ENCODE measurements around the gene SBSN.

Gene SBSN

GRCh38 chr19:35517342-35517741 is 10.8 kb downstream of the SBSN start:
- no peak for DNase-seq
- Histone ChIP-seq H3K9me3 (ENCODE audit: control insufficient read depth, low read length) (no peaks in the 10 kb centered on the region), H3K27ac (ENCODE audit: insufficient read depth, low read length, poor library complexity, severe bottlenecking) (no peak overlapping the region), H3K27me3 (replicated peaks; ENCODE audit: control insufficient read depth, insufficient read depth, low read length, poor library complexity, severe bottlenecking) (no peaks in the 10 kb centered on the region), H3K4me1 (ENCODE audit: control insufficient read depth, insufficient read depth, low read length, poor library complexity, severe bottlenecking) (no peaks in the 10 kb centered on the region), H3K36me3 (ENCODE audit: control insufficient read depth, insufficient read depth, low read length) (no peaks in the 10 kb centered on the region), H3K4me3 (ENCODE audit: insufficient read depth, low read depth, low read length, poor library complexity, severe bottlenecking) (no peak overlapping the region)

- Histone ChIP-seq H3K9me3 (ENCODE audit: control insufficient read depth, low read length) (no peaks in the 10 kb centered on the region), H3K4me1 (ENCODE audit: control insufficient read depth, insufficient read depth, low read length, poor library complexity, severe bottlenecking) (no peaks in the 10 kb centered on the region), H3K36me3 (ENCODE audit: control insufficient read depth, insufficient read depth, low read length) (no peaks in the 10 kb centered on the region), H3K27me3 (replicated peaks; ENCODE audit: control insufficient read depth, insufficient read depth, low read length, poor library complexity, severe bottlenecking) (no peaks in the 10 kb centered on the region), H3K4me3 (ENCODE audit: insufficient read depth, low read depth, low read length, poor library complexity, severe bottlenecking) (no peak overlapping the region), H3K27ac (ENCODE audit: insufficient read depth, low read length, poor library complexity, severe bottlenecking) (no peak overlapping the region)
- DNase-seq, result no peak
These were observed 11.8 kb downstream of the SBSN start for GRCh38 chr19:35516310-35516709.

DNA sequence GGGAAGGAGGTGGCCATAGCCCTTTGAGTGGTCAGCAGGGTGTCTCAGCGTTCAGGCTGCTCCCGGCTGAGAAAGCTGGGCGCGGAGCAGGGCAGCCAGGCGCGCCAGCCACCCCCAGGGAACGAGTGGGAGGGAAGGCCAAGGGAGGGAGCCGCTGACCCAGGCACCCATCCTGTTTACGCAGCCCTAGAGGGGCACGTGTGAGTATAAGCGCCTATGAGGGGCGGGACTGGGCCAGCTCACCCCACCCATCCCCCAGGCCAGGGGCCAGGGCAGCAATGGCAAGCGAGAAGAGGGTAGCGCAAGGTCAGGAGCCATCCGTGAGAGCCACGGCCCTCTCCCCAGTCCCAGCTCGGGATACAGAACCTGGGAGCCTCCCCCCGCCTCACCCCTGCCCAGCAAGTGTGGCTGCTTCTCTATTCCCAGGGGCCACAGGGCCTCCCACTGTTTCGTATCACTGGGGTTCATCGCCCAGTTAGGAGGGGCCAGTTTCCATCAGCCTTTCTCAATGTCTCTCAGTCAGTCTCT is 13.8 kb downstream of the SBSN start:
- Histone ChIP-seq H3K27me3 (replicated peaks; ENCODE audit: control insufficient read depth, insufficient read depth, low read length, poor library complexity, severe bottlenecking) (no peaks in the 10 kb centered on the region), H3K4me3 (ENCODE audit: insufficient read depth, low read depth, low read length, poor library complexity, severe bottlenecking) (no peak overlapping the region), H3K9me3 (ENCODE audit: control insufficient read depth, low read length) (no peaks in the 10 kb centered on the region), H3K36me3 (ENCODE audit: control insufficient read depth, insufficient read depth, low read length) (no peaks in the 10 kb centered on the region), H3K27ac (ENCODE audit: insufficient read depth, low read length, poor library complexity, severe bottlenecking) (no peak overlapping the region), H3K4me1 (ENCODE audit: control insufficient read depth, insufficient read depth, low read length, poor library complexity, severe bottlenecking) (peaks cover 13% of the 10 kb centered on the region)
- no peak for DNase-seq

- Histone ChIP-seq H3K27me3 (replicated peaks; ENCODE audit: control insufficient read depth, insufficient read depth, low read length, poor library complexity, severe bottlenecking) (no peaks in the 10 kb centered on the region), H3K27ac (ENCODE audit: insufficient read depth, low read length, poor library complexity, severe bottlenecking) (no peak within 1 kb of the TSS), H3K9me3 (ENCODE audit: control insufficient read depth, low read length) (no peaks in the 10 kb centered on the region), H3K4me1 (ENCODE audit: control insufficient read depth, insufficient read depth, low read length, poor library complexity, severe bottlenecking) (peaks cover 16% of the 10 kb centered on the region), H3K36me3 (ENCODE audit: control insufficient read depth, insufficient read depth, low read length) (no peaks in the 10 kb centered on the region), H3K4me3 (ENCODE audit: insufficient read depth, low read depth, low read length, poor library complexity, severe bottlenecking) (no peak within 1 kb of the TSS)
- DNase-seq, result no peak
These were observed 14.4 kb downstream of the SBSN start, which contains the start of gene DMKN for GRCh38 chr19:35513628-35514281. DMKN (minus strand) TSS chr19:35513649; CDS start chr19:35513475, 174 bp downstream.

- no peak overlapping the region for H3K4me3 ChIP-seq (ENCODE audit: insufficient read depth, low read depth, low read length, poor library complexity, severe bottlenecking)
- no peaks in the 10 kb centered on the region for H3K27me3 ChIP-seq (replicated peaks; ENCODE audit: control insufficient read depth, insufficient read depth, low read length, poor library complexity, severe bottlenecking)
- peaks cover 16% of the 10 kb centered on the region for H3K4me1 ChIP-seq (ENCODE audit: control insufficient read depth, insufficient read depth, low read length, poor library complexity, severe bottlenecking)
- DNase-seq, result no peak
- H3K36me3 ChIP-seq (ENCODE audit: control insufficient read depth, insufficient read depth, low read length), result no peaks in the 10 kb centered on the region
- H3K9me3 ChIP-seq (ENCODE audit: control insufficient read depth, low read length), result no peaks in the 10 kb centered on the region
- H3K27ac ChIP-seq (ENCODE audit: insufficient read depth, low read length, poor library complexity, severe bottlenecking), result no peak overlapping the region
These were observed 15.1 kb downstream of the SBSN start for GRCh38 chr19:35512831-35513627.

DNA sequence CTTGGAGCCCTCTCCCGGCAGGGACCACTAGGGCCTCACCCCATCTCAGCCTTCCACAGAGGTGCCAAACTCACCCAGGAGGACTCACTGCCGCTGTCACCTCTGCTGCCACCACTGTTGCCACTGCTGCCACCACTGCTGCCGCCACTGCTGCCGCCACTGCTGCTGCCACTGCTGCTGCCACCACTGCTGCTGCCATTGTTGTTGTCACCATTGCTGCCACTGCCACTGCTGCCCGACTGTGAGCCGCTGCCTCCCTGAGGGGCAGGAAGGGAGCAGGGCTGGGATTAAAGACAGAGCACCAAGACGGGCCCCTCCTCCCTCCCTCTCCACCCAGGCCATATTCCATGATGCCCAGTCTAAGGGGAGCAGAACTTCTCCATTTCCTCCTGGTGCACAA is 16.8 kb downstream of the SBSN start:
- no peaks in the 10 kb centered on the region for H3K27me3 ChIP-seq (replicated peaks; ENCODE audit: control insufficient read depth, insufficient read depth, low read length, poor library complexity, severe bottlenecking)

DNA sequence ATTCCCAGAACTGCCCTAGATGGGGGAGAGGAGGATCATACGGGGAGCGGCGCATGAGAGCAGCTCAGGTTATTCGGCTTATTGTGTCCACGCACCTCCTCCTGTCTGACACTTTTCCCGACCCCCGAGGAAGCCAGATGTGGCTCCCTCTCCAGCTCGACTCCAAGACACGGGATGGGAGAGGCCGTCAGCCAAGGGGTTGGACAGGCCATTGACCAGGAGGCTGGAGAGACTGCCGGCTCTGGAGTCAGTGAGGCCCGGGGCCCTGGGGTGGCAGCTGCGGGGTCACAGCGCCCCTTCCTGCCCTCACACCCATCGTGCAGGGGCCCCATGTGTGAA is 17.5 kb downstream of the SBSN start:
- Histone ChIP-seq H3K4me3 (ENCODE audit: insufficient read depth, low read depth, low read length, poor library complexity, severe bottlenecking) (peak overlapping the region; percentile 56), H3K27ac (ENCODE audit: insufficient read depth, low read length, poor library complexity, severe bottlenecking) (no peak overlapping the region), H3K36me3 (ENCODE audit: control insufficient read depth, insufficient read depth, low read length) (no peaks in the 10 kb centered on the region), H3K27me3 (replicated peaks; ENCODE audit: control insufficient read depth, insufficient read depth, low read length, poor library complexity, severe bottlenecking) (no peaks in the 10 kb centered on the region), H3K4me1 (ENCODE audit: control insufficient read depth, insufficient read depth, low read length, poor library complexity, severe bottlenecking) (peaks cover 16% of the 10 kb centered on the region), H3K9me3 (ENCODE audit: control insufficient read depth, low read length) (no peaks in the 10 kb centered on the region)
- DNase-seq, result no peak

More for the DNA sequence above, 16.8 kb downstream of the SBSN start:
- H3K27ac ChIP-seq (ENCODE audit: insufficient read depth, low read length, poor library complexity, severe bottlenecking), result no peak overlapping the region
- H3K4me1 ChIP-seq (ENCODE audit: control insufficient read depth, insufficient read depth, low read length, poor library complexity, severe bottlenecking), result peaks cover 16% of the 10 kb centered on the region
- DNase-seq, result no peak
- H3K9me3 ChIP-seq (ENCODE audit: control insufficient read depth, low read length), result no peaks in the 10 kb centered on the region
- H3K36me3 ChIP-seq (ENCODE audit: control insufficient read depth, insufficient read depth, low read length), result no peaks in the 10 kb centered on the region
- H3K4me3 ChIP-seq (ENCODE audit: insufficient read depth, low read depth, low read length, poor library complexity, severe bottlenecking), result no peak overlapping the region

- H3K9me3 ChIP-seq (ENCODE audit: control insufficient read depth, low read length), result no peaks in the 10 kb centered on the region
- no peaks in the 10 kb centered on the region for H3K36me3 ChIP-seq (ENCODE audit: control insufficient read depth, insufficient read depth, low read length)
- DNase-seq, result peak; percentile 38 to 58 (median 42)
- H3K27ac ChIP-seq (ENCODE audit: insufficient read depth, low read length, poor library complexity, severe bottlenecking), result no peak overlapping the region
- peaks cover 16% of the 10 kb centered on the region for H3K4me1 ChIP-seq (ENCODE audit: control insufficient read depth, insufficient read depth, low read length, poor library complexity, severe bottlenecking)
- peak overlapping the region; percentile 56 for H3K4me3 ChIP-seq (ENCODE audit: insufficient read depth, low read depth, low read length, poor library complexity, severe bottlenecking)
- H3K27me3 ChIP-seq (replicated peaks; ENCODE audit: control insufficient read depth, insufficient read depth, low read length, poor library complexity, severe bottlenecking), result no peaks in the 10 kb centered on the region
These were observed 18.1 kb downstream of the SBSN start for GRCh38 chr19:35509861-35510625.

- H3K9me3 ChIP-seq (ENCODE audit: control insufficient read depth, low read length), result no peaks in the 10 kb centered on the region
- H3K27ac ChIP-seq (ENCODE audit: insufficient read depth, low read length, poor library complexity, severe bottlenecking), result no peak overlapping the region
- no peak for DNase-seq
- no peaks in the 10 kb centered on the region for H3K36me3 ChIP-seq (ENCODE audit: control insufficient read depth, insufficient read depth, low read length)
- peak overlapping the region; percentile 56 for H3K4me3 ChIP-seq (ENCODE audit: insufficient read depth, low read depth, low read length, poor library complexity, severe bottlenecking)
- peaks cover 16% of the 10 kb centered on the region for H3K4me1 ChIP-seq (ENCODE audit: control insufficient read depth, insufficient read depth, low read length, poor library complexity, severe bottlenecking)
- no peaks in the 10 kb centered on the region for H3K27me3 ChIP-seq (replicated peaks; ENCODE audit: control insufficient read depth, insufficient read depth, low read length, poor library complexity, severe bottlenecking)
These were observed 19.0 kb downstream of the SBSN start for GRCh38 chr19:35509018-35509652.
